ENCODE results near the gene RPTOR.
A peak's percentile ranks its signal among the peaks of the same experiment; 100 is the strongest.

The RPTOR gene

GRCh38 chr17:80519091-80519781, 25.4 kb upstream of the RPTOR start:
- Histone ChIP-seq H3K4me3 (ENCODE audit: low read depth, low read length) (no peak overlapping the region), H3K27me3 (ENCODE audit: control insufficient read depth, insufficient read depth, low read length) (no peaks in the 10 kb centered on the region), H2AFZ (no peak overlapping the region), H3K4me2 (ENCODE audit: low read length) (no peak overlapping the region), H3K79me2 (no peaks in the 10 kb centered on the region), H3K9me3 (ENCODE audit: control insufficient read depth, low read length) (no peaks in the 10 kb centered on the region), H3K36me3 (ENCODE audit: control insufficient read depth, insufficient read depth, low read length) (no peaks in the 10 kb centered on the region), H3K9ac (no peak overlapping the region), H3K4me1 (no peaks in the 10 kb centered on the region), H3K27ac (peak overlapping the region; percentile 24)
- TF ChIP-seq CTCF (IDR thresholded peaks at IDR 0.05) = no peak

GRCh38 chr17:80520810-80521455, 23.7 kb upstream of the RPTOR start:
- Histone ChIP-seq H3K27me3 (ENCODE audit: control insufficient read depth, insufficient read depth, low read length) (no peaks in the 10 kb centered on the region), H3K36me3 (ENCODE audit: control insufficient read depth, insufficient read depth, low read length) (no peaks in the 10 kb centered on the region), H2AFZ (no peak overlapping the region), H3K4me2 (ENCODE audit: low read length) (no peak overlapping the region), H3K9me3 (ENCODE audit: control insufficient read depth, low read length) (no peaks in the 10 kb centered on the region), H3K79me2 (no peaks in the 10 kb centered on the region), H3K4me1 (no peaks in the 10 kb centered on the region), H3K9ac (no peak overlapping the region), H3K4me3 (ENCODE audit: low read depth, low read length) (no peak overlapping the region), H3K27ac (no peak overlapping the region)
- no peak for TF ChIP-seq CTCF (IDR thresholded peaks at IDR 0.05)

GRCh38 chr17:80523054-80523744, 21.4 kb upstream of the RPTOR start:
- Histone ChIP-seq H3K4me1 (no peaks in the 10 kb centered on the region), H3K27ac (no peak overlapping the region), H3K27me3 (ENCODE audit: control insufficient read depth, insufficient read depth, low read length) (no peaks in the 10 kb centered on the region), H3K9ac (no peak overlapping the region), H3K79me2 (no peaks in the 10 kb centered on the region), H3K9me3 (ENCODE audit: control insufficient read depth, low read length) (no peaks in the 10 kb centered on the region), H3K4me3 (ENCODE audit: low read depth, low read length) (no peak overlapping the region), H3K36me3 (ENCODE audit: control insufficient read depth, insufficient read depth, low read length) (no peaks in the 10 kb centered on the region), H3K4me2 (ENCODE audit: low read length) (no peak overlapping the region), H2AFZ (no peak overlapping the region)
- no peak for TF ChIP-seq CTCF (IDR thresholded peaks at IDR 0.05)

- Histone ChIP-seq H3K4me1 (no peaks in the 10 kb centered on the region), H3K36me3 (ENCODE audit: control insufficient read depth, insufficient read depth, low read length) (no peaks in the 10 kb centered on the region), H3K9ac (no peak overlapping the region), H3K4me3 (ENCODE audit: low read depth, low read length) (no peak overlapping the region), H3K27ac (no peak overlapping the region), H2AFZ (no peak overlapping the region), H3K79me2 (no peaks in the 10 kb centered on the region), H3K27me3 (ENCODE audit: control insufficient read depth, insufficient read depth, low read length) (no peaks in the 10 kb centered on the region), H3K4me2 (ENCODE audit: low read length) (no peak overlapping the region), H3K9me3 (ENCODE audit: control insufficient read depth, low read length) (no peaks in the 10 kb centered on the region)
- TF ChIP-seq CTCF (IDR thresholded peaks at IDR 0.05) = no peak
These were observed 20.5 kb upstream of the RPTOR start for GRCh38 chr17:80523956-80524712.

Data from parathyroid adenoma (tissue), 2 donors.